ENCODE measurements around the gene TANK.
A peak's percentile ranks its signal among the peaks of the same experiment; 100 is the strongest.

The TANK gene

DNA sequence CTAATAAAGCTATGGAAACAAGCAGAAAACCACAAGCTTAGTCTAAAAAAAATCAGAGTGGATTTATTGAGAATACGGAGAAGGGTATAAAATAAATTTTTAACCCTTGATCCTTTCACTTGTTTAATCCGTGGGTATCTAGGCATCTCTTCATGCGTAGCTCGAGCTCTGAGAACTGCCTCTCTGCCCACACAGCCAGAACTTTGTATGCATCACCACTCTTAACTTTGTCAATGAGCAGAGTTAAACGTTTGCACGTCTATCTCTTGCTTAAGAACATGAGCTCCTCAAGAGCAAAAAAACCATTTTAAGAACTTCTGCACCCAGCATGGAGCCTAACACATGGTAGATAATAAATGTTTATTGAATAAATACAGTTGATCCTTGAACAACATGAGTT, 26.9 kb upstream of the TANK start:
- DNase-seq (ENCODE audit: low read depth in 2 of 3, low spot score in 1 of 3): no peak

DNA sequence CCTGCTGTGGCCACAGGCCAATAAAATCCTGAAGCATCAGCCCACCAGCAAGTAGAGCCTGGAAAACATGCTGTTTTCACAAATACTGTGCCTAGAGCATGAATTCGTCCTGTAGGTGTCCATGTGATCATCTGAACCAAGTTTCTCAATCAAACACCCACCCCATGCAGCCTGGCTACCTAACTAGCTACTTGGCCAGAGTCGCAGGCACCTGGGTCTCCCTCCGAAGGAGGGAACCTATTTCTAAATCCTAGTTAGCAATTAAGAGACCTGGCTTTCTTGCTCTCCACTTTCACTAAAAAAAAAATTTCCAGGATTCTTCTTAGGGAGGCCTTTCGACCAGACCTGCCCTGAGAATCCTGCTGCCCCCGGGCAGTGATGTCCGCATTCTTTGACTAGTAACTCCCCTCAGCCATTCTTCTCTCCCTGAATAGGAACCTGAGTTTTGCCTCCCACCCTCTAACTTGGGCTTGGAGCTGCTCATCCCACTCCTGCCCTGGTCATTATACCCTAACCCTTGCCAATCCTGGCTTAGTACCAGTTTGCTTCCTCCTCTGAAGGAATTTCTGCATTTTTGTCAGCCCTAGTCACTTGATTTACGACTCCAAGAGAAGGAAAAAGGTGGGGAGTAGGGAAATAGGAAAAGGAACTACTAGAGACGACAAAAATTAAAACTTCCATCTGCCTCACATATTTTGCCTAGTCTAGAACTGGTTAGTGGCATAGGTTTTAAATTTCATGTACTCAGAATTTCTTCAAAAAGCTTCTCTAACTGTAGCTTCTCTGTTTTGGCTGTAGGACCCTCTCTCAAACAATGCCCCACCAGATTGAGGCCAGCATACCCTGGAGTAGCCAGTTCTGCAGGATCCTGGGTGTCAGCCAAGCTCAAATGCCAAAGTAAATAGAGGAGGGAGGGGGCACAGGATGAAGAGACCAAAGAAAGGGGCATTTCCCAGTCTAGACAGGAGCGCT, 25.4 kb upstream of the TANK start:
- DNase-seq (ENCODE audit: low read depth in 2 of 3, low spot score in 1 of 3): no peak

- no peak for DNase-seq (ENCODE audit: low read depth in 2 of 3, low spot score in 1 of 3)
These were observed 24.2 kb upstream of the TANK start for GRCh38 chr2:161135951-161136593.

DNA sequence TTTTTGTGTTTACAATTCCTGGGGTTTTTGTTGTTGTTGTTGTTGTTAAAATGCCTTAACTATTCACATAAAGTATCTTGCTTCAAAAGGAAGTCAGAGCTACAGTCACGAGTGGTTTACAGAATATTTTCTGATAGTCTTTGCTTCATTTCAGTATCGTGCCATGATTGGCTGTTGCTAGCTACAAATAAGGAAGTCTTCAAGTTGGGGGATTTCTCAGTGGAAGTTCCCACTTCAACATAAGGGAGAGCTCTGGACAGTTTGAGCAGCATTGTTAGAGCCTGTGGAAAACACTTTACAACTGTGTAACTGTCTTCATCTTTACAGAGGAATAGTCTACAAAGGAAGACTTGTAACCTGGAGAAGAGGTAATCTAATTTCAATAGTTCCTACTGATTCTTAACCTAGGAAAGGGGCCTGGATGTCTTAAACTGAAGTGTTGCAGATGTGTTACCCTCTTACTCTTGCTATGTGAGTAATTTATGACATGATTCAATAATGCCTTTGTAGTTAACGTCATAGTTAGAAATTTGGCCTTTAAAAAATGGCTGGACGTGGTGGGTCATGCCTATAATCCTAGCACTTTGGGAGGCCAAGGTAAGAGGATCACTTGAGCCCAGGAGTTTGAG, 23.4 kb upstream of the TANK start:
- peak in 1 of 3 donors; percentile 41 for DNase-seq (ENCODE audit: low read depth in 2 of 3, low spot score in 1 of 3)

DNA sequence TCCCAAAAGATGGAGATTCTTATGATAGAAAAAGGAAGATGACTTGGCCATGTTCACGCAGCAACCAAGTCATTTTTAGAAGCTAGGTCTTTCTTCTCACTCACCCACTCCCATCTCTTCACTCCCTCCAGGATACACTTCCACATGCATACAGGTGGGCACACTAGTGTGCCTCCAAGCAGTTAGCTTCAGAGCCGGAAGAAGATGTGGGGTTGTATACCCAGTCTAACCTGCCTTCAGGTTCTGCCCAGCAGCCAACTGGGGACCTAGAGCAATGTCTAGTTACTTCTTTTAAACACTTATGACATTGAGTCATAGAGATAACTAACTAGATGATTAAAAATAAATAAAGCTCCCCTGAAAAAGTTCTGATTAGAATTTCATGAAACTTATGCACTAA, 21.8 kb upstream of the TANK start:
- DNase-seq (ENCODE audit: low read depth in 2 of 3, low spot score in 1 of 3): no peak

DNA sequence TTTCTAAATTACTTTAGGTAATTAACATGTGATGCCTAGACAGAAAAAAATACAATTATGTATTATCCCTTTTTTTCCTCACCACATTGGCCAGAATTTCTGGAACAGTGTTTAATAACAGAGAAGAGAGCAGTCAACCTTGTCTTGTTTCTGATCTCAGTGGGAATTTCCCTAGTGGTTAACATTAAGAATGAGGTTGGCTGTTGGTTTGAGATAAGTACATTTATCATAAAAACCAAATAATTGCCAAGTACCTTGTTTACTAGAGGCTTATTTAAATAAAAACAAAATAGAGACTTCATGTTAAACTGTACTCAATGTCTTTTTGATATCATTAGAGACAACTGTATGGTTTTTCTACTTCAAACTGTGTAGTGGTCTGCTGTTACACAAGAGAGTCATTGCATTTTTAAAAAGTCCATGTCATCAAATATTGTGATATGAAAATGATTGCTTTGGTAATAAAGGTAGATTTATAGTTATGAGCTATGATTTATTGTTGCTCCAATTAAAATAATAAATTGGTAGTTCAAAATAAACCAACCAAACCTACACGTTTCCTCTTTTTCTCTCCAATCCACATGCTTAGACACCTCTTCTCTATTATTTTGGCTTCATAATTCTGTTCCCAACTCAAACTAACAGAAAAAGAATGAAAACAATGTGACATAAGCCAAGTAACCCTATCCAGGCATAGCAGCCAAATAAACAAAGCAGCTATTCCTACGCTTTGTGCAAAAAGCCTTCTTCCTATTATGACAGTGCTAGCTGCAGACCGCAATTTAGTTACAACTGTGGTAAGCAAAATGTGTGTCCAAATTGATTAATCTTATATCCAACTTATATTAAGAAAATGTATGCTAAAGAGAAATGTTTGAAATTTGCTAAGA, 20.9 kb upstream of the TANK start:
- DNase-seq (ENCODE audit: low read depth in 2 of 3, low spot score in 1 of 3): no peak

GRCh38 chr2:161141033-161141432, 19.2 kb upstream of the TANK start:
- DNase-seq (ENCODE audit: low read depth in 2 of 3, low spot score in 1 of 3): peak in 1 of 3 donors; percentile 31

DNA sequence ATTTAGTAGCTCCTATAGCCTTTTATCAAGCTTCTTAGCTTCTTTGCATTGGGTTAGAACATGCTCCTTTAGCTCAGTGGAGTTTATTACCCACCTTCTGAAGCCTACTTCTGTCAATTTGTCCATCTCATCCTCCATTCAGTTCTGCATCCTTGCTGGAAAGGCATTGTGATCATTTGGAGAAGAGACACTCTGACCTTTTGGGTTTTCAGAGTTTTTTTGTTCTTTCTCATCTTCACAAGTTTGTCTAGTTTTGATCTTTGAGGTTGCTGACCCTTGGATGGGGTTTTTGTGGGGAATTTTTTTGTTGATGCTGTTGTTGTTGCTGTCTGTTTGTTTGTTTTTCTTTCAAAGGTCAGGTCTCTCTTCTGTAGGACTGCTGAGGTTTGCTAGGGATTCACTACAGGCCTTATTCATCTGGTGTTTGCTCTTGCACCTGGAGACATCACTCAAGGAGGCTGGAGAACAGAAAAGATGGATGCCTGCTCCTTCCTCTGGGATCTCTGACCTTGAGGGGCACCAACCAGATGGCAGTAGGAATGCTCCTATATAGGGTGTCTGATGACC, 13.9 kb upstream of the TANK start:
- no peak for DNase-seq (ENCODE audit: low read depth in 2 of 3, low spot score in 1 of 3)

DNA sequence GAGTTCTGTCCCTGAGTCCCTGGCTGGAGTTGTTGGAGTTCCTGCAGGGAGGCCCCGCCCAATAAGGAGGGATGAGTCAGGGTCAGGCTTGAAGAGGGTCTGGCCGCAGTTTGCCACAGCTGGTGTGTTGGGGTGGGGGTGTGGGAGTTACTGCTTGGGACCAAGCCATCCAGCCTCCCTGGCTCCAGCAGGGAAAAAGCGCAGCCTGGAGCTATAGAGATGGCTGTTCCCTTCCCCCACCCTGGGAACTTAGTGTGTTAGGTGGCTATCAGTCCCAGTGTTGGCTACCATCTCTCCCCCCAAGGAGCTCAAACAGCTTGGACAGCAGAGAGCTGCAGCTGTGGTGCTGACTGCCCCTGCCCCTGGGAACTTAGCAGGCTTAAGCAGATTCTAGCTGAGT, 13.2 kb upstream of the TANK start:
- DNase-seq (ENCODE audit: low read depth in 2 of 3, low spot score in 1 of 3): no peak

GRCh38 chr2:161147856-161148255, 12.4 kb upstream of the TANK start:
- no peak for DNase-seq (ENCODE audit: low read depth in 2 of 3, low spot score in 1 of 3)

DNA sequence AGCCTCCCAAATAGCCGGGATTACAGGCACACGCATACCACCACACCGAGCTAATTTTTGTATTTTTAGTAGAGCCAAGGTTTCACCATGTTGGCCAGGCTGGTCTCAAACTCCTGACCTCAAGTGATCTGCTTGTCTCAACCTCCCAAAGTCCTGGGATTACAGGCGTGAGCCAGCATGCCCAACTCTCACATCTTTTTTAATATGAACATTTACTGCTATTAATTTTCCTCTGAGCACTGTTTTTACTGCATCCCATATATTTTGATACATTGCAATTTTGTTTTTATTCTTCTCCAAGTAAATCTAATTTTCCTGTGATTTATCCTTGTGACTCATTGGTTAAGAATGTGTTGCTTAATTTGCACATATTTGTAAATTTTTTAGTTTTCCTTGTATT, 9.5 kb upstream of the TANK start:
- DNase-seq (ENCODE audit: low read depth in 2 of 3, low spot score in 1 of 3): no peak

GRCh38 chr2:161152302-161152701, 7.9 kb upstream of the TANK start:
- no peak for DNase-seq (ENCODE audit: low read depth in 2 of 3, low spot score in 1 of 3)

DNA sequence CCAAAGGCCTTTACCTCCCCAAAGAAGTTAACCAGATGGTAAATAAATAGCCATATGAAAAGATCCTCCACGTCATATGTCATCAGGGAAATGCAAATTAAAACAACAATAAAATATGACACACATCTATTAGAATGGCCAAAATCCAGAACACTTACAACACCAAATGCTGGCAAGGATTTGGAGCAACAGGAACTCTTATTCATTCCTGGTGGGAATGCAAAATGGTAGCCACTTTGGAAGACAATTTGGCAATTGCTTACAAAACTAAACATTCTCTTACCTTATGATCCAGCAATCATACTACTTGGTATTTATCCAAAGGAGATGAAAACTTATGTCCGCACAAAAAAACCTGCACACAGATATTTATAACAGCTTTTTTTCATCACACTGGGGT, 1.3 kb upstream of the TANK start:
- no peak for DNase-seq (ENCODE audit: low read depth in 2 of 3, low spot score in 1 of 3)

DNA sequence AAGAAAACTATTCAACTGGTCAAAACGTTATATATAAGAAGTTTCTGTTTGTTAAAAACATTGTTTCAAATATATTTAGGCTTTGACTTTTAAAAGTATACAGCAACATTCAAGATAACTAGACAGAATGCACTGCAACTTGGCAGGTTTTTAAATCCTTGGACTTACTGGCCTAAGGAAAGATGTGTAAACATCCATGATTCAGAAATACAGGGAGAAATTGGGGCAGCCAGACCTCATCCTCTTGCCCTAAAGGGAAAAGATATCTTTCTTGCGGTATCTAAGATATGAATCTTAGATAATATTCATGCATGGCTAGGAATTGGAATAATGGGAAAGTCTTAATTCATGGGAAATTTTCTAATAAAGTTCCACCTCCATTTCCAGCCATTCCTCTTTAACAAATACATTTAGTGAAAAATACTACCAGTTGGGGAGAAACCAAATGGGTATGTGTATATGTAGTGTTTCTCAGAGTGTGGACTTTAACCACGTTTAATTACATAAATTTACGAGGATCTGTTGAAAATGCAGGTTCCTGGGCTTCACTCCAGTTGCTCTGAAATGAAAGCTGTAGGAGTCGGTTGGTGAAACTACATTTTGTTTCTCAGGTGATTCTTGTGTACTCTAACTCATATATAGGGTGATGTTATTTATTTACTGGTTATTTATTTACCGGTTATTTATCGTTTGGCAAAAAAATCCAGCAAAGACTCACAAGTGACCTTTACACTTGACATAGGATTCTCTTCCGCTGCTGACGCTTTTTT, 587 bp upstream of the TANK start:
- DNase-seq (ENCODE audit: low read depth in 2 of 3, low spot score in 1 of 3): no peak

DNA sequence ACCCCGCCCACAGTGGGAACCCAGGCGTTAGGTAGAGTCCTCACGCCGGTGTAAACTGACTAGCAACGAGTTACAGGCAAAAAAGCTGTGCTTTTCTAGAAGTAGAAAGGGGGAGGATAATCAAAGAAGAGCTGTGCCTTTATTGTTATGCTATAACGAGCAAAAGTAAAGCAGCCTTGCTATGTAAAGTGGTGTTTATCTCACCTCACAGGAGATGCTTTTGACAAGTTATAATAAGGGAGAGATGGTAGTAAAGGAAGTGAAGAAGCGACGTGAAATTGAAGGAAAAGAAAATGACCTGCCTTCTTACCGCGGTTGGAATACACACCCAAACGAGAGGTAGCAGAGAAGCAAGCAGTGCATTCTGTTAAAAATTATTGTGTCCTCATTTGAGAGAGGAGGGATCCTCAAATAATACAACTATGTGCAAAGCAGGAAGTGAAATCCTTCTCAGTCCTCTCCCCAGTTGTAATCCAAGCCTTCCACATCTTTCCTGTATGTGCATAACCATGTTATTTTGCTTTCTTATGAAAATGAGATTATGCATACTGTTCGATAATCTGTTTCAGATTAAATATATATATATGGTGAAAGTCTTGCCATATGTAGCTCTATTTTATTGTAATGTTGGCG, 962 bp downstream of the TANK start:
- DNase-seq (ENCODE audit: low read depth in 2 of 3, low spot score in 1 of 3): peak in 1 of 3 donors; percentile 47

DNA sequence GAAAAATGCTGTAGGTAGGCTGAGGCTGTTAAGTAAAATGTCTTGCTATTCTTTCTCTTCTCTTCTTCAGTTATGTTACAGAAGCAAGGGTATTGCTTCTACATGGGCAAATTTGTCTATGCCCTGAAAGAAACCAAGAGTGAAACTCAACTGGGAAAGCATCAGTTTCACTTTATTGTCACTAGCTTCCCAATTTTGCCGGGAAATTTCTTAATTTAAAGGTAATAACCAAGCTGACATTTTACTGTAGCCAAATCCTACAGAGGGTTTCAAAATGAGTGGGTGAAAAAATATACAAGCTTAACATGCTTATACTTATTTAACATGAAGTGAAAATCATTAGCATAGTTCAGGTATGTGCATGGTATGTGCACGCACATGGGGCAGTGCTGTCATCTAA, 3.2 kb downstream of the TANK start:
- DNase-seq (ENCODE audit: low read depth in 2 of 3, low spot score in 1 of 3): no peak

GRCh38 chr2:161164161-161164560, 3.9 kb downstream of the TANK start:
- no peak for DNase-seq (ENCODE audit: low read depth in 2 of 3, low spot score in 1 of 3)

DNA sequence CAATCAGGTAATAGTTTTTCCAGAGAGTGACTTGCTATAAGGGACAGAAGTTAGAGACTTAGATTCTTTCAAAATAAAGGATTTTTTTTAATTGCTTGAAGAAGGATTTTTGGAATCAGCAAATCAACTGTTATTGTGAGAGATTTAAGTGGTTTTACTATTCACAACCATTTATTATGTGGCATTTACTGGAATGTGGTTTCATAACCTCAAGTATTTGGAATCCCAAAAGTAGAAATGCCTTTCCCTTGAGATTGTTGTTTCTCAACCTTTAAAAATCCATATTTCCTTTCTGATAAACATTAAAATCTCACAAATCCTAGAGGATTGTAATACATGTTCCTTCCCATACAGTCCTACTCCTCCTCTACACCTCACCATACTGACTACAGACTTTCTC, 5.0 kb downstream of the TANK start:
- DNase-seq (ENCODE audit: low read depth in 2 of 3, low spot score in 1 of 3): no peak

GRCh38 chr2:161165811-161166210, 5.6 kb downstream of the TANK start:
- no peak for DNase-seq (ENCODE audit: low read depth in 2 of 3, low spot score in 1 of 3)
